Retinal pigment epithelial cell (primary cell): ENCODE results near the gene FHOD3.

Source experiments
- DNase-seq: peaks from one replicate; pipeline ENCODE4 v3.0.0-alpha.2; 2010; ENCODE audit warnings: low read depth
- H3K4me3 ChIP-seq: 2 replicates; pipeline ENCODE4 v1.5.1; 2011; ENCODE audit warnings: mild to moderate bottlenecking, low read length, control low read depth, moderate library complexity
- TF ChIP-seq, protein P1 (sequence below): conservative IDR thresholded peaks from 2 replicates; pipeline ENCODE4 v1.5.1; 2011; ENCODE audit warnings: low read depth, low read length, control low read depth, inconsistent platforms

Gene FHOD3

GRCh38 chr18:36410346-36410745 lies 112.8 kb downstream of the FHOD3 start:
- no peak for DNase-seq
- no peak overlapping the region for H3K4me3 ChIP-seq
- TF ChIP-seq, protein P1, sequence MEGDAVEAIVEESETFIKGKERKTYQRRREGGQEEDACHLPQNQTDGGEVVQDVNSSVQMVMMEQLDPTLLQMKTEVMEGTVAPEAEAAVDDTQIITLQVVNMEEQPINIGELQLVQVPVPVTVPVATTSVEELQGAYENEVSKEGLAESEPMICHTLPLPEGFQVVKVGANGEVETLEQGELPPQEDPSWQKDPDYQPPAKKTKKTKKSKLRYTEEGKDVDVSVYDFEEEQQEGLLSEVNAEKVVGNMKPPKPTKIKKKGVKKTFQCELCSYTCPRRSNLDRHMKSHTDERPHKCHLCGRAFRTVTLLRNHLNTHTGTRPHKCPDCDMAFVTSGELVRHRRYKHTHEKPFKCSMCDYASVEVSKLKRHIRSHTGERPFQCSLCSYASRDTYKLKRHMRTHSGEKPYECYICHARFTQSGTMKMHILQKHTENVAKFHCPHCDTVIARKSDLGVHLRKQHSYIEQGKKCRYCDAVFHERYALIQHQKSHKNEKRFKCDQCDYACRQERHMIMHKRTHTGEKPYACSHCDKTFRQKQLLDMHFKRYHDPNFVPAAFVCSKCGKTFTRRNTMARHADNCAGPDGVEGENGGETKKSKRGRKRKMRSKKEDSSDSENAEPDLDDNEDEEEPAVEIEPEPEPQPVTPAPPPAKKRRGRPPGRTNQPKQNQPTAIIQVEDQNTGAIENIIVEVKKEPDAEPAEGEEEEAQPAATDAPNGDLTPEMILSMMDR: no peak

- DNase-seq: no peak
- TF ChIP-seq, protein P1: peak; percentile 59
- no peak overlapping the region for H3K4me3 ChIP-seq
Measured at GRCh38 chr18:36411745-36412168, 114.2 kb downstream of the FHOD3 start.

- TF ChIP-seq, protein P1: peak; percentile 71
- no peak for DNase-seq
- H3K4me3 ChIP-seq: no peak overlapping the region
Measured at GRCh38 chr18:36412778-36413177, 115.3 kb downstream of the FHOD3 start.

- no peak for DNase-seq
- TF ChIP-seq, protein P1: no peak
- H3K4me3 ChIP-seq: no peak overlapping the region
Measured at GRCh38 chr18:36415171-36415570, 117.7 kb downstream of the FHOD3 start.

- no peak for DNase-seq
- no peak overlapping the region for H3K4me3 ChIP-seq
- TF ChIP-seq, protein P1: no peak
Measured at GRCh38 chr18:36415625-36416024, 118.1 kb downstream of the FHOD3 start.

GRCh38 chr18:36419188-36419899 lies 121.8 kb downstream of the FHOD3 start:
- TF ChIP-seq, protein P1: no peak
- DNase-seq: no peak

DNA sequence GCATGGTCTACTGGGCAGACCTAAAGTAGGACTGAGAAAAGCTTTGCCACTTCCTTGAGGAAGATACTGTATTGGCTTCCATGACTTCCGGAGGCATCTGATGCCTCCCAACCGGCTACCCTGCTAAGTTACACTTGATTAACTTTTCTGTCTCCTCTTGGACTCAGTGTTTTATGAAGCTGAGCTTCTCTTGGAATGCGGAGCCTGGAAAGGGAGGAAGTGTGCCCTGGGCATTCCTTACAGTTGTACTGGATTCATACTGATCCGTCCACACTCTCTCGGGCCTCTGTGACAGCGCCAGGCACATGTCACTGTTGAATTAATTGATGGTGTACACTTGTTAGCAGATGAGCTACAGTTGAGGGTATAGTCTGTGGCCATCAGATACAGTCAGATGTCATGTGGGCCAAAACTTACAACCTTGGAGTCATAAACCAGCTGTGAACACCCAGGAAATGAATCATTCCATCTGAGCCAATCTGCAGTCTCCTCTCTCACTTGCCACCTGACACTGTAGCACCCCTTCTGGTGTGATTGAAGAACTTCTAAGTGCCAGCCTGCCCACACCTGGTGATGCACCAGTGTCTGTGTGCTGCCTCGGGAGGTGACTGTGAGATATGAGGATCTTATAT lies 122.5 kb downstream of the FHOD3 start:
- DNase-seq: no peak
- TF ChIP-seq, protein P1: peak; percentile 25
- no peak overlapping the region for H3K4me3 ChIP-seq

More at GRCh38 chr18:36419188-36419899, 121.8 kb downstream of the FHOD3 start:
- H3K4me3 ChIP-seq: no peak overlapping the region
